Activated CD4-positive, alpha-beta T cell treated with anti-CD3 and anti-CD28 coated beads, Interleukin-10, Interleukin-2, amounts not matched to agents 100 ng/mL and 50 ng/mL, durations not matched to agents 16 hours and 8 hours (primary cell): ENCODE results near the gene CIAO2A.

ENCODE experiments used
- DNase-seq: peaks from one replicate; pipeline ENCODE4 v3.0.0-alpha.2; 2020

The CIAO2A gene

GRCh38 chr15:64037966-64038365 lies 55.7 kb downstream of the CIAO2A start:
- DNase-seq: no peak

- no peak for DNase-seq
Observed at GRCh38 chr15:64037116-64037515, 56.5 kb downstream of the CIAO2A start.

GRCh38 chr15:64035525-64035924 lies 58.1 kb downstream of the CIAO2A start:
- DNase-seq: no peak

GRCh38 chr15:64034519-64034918 lies 59.1 kb downstream of the CIAO2A start:
- no peak for DNase-seq

GRCh38 chr15:64032329-64032728 lies 61.3 kb downstream of the CIAO2A start:
- no peak for DNase-seq

DNA sequence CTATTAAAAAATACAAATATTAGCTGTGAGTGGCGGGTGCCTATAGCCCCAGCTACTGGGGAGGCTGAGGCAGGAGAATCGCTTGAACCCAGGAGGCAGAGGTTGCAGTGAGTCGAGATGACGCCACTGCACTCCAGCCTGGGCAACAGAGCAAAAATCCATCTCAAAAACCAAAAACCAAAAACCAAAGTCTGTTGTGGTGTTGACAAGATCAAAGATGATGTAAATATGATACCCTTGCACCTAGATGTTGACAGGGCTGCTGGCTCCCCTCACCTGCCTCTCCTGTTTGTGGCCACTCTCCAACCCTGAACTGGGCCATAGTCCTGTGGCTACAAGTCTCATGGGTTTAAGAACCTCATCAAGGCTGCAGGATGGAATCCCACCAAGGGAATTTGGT lies 63.5 kb downstream of the CIAO2A start:
- DNase-seq: no peak

GRCh38 chr15:64029633-64030032 lies 64.0 kb downstream of the CIAO2A start:
- no peak for DNase-seq

- DNase-seq: no peak
Observed at GRCh38 chr15:64029110-64029509, 64.5 kb downstream of the CIAO2A start.

GRCh38 chr15:64026591-64026990 lies 67.0 kb downstream of the CIAO2A start:
- DNase-seq: no peak

DNA sequence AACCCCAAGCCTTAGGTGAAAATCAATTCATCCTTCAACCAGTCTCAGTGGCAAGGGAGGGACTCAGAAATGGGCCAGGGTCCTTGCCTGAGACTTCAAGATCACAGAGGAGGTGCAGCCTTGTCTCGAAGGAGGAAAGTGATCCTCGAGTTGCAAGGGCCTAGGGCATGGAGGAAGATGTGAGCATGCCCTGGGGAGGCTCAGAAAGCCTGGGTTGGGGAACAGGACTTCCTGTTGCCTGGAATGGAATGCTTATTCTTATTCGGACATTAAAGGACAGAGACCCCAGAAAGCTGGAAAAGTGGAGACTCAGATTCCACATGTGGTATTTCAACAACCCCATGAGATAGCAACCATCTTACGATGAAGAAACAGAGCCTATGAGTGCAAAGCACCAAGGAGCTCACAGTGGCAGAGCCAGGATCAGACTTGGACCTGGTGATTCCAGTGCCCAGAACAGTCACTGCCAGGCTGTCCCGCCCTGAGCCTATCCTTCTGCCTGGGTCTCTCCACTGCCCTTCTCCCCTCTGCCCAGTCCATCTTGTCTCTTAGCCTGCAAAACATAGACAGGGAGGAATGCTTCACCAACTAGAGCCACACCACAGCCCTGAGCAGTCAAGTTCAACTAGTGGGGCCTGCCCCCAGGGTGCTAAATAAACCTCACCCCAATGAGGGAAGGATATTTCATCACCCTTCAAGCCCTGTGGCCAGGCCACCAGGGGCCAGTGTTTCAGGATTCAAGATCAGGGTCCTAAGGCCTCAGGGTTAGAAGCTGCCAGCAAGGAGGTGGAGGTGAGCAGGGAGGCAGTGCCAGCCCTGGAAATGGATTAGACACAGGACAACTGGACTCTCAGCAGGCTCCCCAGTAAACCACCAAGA lies 69.2 kb downstream of the CIAO2A start:
- no peak for DNase-seq

GRCh38 chr15:64023220-64023619 lies 70.4 kb downstream of the CIAO2A start:
- DNase-seq: no peak

- no peak for DNase-seq
Observed at GRCh38 chr15:64022571-64022970, 71.1 kb downstream of the CIAO2A start.
